Medulla oblongata (tissue), 1 donor: Measurements from ENCODE around the gene GUCY1A2.
"Not testable (repeated sequence)": the region's sequence is repeated elsewhere in the genome, so short reads cannot be mapped to it uniquely, and the experiment has no call there.

Experiments
- DNase-seq: peaks from one replicate; pipeline ENCODE4 v3.0.0-alpha.2; 2015; ENCODE audit errors: extremely low spot score

Gene GUCY1A2

DNA sequence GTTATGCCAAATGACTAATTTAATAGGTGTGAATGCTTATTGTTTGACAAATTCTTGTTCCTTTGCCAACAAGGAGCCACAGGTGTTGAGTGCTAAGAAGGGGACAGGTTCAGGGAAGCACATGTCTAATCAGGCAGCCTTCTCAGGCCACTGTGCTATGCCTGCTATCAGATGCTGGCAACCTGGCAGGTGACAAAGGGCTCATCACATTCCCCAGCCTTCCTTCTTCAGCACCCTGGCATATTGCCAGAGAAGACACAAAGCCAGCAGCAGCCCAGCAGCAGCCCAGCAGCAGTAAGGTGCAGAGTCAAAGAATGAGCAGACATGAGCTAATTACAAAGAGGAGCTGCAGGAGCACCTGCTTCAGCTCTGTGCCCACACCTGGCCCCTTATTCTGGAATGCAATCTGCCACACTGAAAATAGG lies 68.2 kb downstream of the GUCY1A2 start:
- DNase-seq = no peak

DNA sequence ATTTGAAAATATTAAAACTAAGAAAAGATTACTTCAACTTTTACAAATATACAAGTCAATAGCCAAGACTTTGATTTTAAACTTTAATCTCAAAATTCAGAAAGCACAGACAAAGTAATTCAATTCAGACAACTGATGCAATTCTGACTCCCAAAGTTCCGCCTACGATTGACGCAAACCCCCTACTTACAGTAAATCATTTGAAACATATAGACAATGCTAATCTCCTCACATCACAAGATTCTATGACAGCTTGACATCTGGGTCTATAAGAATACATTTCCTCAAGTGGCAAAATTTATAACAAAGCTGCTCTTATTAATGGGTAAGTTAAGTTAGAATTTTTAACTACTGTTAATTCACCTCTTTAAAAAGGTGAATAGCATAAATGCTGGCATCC lies 75.2 kb downstream of the GUCY1A2 start:
- no peak for DNase-seq

DNA sequence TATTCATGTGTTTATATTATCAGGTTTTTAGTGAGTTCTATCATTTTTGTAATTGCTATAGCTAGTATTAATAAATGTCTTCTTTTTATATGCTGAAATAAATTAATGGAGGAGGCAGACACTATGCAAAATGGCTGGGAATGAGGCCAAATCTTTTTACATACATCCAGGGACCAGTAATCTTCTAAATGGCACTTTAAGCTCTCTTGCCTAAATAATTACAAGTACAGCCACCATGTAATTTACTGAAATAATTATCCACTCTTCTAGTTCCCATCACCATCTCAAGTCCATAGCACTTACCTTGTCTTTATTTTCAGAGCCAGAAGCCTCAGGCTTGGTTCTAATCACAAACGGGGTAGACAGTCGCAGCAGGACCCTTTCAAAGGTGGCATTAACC lies 79.1 kb downstream of the GUCY1A2 start:
- DNase-seq = no peak

DNA sequence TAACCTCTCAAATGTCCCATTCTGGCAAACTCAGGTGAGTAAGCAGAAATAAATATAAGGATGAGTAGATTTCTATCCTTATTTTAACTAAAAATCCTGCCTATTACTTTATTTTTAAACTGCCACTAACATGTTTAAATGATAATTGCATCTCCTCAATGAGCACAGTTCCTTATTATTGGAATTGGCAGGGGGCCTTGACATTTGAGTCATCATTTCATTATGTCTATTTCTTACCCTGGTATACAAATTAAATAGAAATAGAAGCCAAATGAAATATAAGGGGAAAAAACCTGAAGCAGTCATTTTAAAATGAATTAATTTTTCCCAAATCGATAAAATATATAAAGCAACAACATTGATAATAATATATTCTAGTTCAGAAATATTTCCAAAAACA lies 81.2 kb downstream of the GUCY1A2 start:
- no peak for DNase-seq

DNA sequence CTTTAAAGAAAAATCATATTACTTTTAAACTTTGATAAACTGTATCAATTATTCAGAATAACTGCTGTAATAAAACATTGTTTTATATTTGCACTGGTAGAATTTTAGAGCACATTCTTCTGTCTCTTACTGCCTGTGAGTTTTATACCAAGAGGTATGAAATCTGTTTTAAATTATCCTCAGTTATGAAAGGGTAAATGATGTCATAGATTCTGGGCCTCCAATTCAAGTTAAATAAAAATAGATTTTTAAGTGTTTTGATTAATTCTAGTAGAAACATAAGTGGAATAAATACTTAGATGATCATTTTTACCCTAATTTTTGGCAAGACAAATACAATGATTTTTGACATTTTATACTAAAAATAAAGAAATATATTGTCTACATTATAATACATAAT lies 93.0 kb downstream of the GUCY1A2 start:
- no peak for DNase-seq

DNA sequence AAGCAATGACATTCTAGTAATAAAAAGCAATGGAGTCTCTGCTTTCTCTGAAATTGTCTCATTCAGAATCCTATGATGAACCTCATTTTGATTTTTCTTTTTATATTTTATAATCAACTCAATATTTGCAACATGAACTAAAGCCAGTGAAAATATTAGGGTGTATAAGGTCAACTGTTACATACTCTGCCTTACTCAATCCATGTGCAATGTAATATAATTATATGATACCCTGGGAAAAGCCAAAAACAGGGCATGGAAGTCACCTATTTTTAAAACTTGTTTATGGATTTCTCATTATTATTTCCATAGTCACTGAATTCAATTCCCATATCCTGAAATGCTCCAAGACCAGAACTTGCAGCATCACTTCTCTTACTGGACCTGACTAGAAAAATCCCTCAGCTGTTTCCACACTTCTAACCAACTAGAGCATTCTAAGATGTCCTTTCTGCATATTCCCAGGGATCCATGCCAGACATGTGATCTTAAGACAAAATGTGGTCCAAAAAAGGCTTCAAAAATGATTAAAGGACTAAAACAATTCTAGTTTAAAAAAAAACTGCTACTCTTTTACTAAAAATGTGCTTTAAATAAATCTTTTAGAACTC lies 97.3 kb downstream of the GUCY1A2 start:
- no peak for DNase-seq

DNA sequence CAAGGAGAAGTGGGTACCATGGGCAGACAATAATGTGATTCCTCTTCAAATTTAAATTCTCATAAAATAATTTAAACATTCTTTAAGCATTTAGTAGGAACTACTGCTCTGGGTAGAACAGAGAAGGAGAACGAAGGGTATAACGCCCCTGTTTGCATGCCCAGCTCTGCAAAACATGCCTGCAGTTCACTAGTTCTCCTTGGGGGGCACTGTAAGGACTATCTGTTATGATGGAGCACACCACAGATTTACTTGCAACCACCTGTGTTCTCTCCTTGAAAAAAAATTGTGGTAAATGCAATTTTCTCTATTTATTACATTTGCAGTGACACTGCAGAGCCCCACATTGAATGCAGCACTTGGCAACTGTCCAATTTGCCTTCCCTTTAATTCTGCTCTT lies 100.3 kb downstream of the GUCY1A2 start:
- DNase-seq = no peak

DNA sequence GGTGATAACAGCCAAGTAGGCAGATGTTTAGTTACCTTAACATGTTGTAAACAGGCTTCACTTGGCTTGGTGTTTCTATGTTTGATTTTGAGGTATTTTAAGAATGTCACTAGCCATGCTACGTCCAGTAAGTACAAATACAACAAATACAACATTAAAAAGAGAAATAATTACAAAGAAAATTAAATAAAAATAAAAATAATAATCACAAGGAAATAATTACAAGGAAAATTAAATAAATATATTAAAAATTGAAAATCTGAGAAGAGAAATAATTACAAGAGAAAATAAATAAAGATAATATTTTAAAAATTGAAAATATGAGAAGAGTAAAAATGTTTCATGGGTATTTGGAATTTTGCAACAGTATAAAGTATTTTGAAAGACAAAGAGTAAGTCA lies 103.9 kb downstream of the GUCY1A2 start:
- DNase-seq = no peak

DNA sequence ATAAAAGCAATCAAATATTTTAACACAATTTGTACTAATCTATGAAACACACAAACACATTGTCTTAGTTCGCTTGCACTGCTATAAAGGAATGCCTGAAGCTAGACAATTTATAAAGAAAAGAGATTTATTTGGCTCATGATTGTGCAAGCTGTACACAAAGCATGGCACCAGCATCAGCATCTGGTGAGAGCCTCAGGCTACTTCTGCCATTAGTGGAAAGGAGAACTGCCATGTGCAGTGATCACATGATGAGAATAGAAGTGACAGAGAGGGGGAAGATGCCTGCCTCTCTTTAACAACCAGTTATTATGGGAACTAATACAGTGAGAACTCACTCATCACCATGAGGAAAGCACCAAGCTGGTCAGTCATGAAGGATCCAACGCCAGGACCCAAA lies 105.1 kb downstream of the GUCY1A2 start:
- no peak for DNase-seq

DNA sequence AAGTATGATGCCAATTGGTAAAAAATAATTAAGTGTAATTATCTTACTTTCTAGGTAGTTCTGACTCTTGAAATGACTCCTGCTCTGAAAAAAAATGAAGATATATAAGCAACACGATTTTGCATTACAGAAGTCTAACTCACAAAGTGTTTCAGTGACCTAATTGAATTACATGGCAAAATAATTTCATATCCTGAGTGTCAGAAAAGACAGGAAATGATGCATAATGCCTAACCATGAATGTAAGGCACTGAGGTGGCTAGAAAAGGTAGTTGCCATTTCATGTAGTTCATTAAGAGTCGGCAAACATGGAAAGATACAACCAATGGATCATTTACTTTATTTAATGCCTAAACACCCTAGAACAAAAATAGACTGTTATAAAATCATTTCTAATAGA lies 113.5 kb downstream of the GUCY1A2 start:
- no peak for DNase-seq

DNA sequence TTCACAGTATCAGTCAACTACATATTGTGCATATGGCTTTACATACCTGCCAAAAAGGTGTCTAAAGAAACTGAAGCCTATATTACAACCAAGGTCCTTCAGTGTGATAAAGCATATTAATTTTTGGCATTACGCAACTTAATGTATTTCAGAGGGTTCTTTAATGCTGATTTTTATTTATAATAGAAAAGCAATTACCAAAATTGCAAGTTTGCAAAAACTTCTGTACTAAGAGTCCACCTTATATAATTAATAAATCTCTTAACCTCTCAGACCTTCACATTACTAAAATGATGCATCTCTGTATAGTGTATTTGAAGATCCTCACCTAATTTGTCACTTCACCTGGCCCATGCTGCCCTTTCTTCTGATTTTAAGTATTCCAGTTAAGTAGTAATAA lies 128.6 kb downstream of the GUCY1A2 start:
- DNase-seq = no peak

DNA sequence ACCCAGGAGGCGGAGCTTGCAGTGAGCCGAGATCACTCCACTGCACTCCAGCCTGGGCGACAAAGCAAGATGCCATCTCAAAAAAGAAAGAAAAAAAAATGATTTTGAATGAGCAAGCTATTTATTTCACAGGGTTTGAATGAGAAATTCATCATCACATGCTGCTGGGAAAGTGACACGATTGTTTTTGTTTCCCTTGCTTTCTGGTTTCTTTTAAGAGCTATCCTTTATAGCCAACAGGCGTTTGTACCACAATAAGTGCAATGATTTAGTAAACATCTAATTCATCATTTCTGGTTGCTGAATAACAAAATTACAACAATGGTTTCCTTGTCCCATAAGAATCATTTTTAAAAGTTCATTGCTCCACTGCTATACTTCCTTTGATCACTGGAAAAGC lies 129.9 kb downstream of the GUCY1A2 start:
- DNase-seq = no peak

DNA sequence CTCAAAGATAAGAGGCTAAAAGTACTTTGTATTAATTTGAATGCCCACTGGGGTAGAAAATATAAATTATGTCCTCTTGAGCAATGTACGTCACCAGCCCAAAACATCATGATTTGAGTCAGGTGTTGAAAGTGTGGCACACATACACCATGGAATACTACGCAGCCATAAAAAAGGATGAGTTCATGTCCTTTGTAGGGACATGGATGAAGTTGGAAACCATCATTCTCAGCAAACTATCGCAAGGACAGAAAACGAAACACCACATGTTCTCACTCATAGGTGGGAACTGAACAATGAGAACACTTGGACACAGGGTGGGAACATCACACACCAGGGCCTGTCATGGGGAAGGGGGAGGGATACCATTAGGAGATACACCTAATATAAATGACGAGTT lies 134.6 kb downstream of the GUCY1A2 start:
- not testable (repeated sequence) for DNase-seq

DNA sequence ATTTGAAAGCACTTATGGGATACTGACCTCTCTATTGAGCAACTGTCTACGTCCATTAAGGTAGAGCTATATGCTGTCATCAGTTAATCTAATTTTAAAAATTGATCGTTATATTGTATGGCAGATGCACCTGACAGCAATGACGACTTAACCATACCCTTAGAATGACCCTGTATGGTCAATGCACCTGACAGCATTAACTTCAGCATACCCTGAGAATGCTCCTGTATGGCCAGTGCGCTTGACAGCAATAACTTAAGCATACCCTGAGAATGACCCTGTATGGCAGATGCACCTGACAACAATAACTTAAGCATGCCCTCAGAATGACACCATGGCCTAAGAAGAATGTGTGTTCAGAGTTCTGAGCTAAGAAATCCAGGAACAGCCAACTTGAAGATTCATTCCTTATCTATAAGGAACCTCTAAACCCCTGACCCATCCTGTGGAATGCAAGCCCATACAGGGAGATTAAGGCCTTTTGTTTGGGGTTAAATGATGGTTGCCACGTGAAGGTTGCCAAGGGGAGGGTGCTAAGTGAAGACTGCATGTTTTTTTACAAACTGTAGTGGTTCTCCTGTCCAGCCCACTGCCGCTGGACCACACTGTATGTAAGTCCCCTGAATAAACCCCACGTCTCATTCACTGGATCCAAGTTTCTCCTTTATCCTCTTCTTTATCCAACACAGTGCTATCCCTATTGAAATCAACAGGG lies 138.3 kb downstream of the GUCY1A2 start:
- no peak for DNase-seq

DNA sequence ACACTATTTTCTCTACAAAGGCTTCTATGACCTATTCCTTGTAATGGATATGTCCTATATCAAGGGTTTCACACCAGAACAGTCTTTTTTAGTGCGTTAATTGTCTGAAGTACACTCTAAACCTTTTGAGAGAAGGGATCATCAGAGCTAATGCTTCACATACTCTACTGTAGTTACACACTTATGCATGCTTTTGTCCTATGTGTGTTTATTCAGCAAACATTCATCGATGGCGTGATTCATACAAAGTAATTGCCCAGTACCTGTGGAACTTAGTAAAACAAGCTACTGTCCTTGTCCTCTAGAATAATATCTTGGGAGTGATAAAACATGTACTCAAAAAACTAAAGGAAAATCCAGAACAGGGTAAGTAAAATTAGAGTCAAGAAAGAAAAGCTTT lies 139.2 kb downstream of the GUCY1A2 start:
- no peak for DNase-seq

DNA sequence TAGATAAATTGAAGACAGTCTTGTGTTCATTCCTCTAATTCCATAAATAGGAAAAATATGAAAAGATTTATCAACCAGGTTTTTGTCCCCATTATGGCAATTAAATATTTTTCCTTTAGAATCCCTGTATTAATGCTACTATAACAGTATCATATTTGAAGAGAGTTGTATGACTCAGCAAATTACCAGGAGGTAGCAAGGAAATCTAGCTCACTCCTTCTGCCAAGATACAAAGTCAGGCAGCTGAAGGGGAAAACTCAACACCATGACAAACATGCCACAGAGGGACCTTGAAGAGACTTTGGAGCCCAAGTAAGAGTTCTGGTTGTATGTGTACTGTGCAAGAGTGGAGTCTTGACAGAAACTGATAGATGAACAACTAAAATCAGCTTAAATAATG lies 143.3 kb downstream of the GUCY1A2 start:
- DNase-seq = no peak

DNA sequence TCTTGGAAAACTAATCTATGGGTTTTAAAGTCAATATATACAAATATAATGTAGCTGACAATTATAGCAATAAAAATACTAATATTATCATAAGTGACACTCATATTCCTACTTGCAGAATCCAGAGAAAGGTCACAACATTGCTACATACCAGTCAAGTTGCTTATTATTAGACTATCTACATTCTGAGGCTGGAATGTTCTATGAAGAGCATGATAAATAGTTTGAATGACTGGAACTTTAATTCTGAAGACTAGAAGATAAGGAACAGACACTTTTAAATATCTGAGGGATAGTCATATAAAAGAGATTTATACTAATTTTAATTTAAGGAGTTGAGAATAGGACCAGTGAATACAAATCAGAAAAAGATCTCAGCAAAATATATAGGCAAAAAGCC lies 146.0 kb downstream of the GUCY1A2 start:
- DNase-seq = no peak

DNA sequence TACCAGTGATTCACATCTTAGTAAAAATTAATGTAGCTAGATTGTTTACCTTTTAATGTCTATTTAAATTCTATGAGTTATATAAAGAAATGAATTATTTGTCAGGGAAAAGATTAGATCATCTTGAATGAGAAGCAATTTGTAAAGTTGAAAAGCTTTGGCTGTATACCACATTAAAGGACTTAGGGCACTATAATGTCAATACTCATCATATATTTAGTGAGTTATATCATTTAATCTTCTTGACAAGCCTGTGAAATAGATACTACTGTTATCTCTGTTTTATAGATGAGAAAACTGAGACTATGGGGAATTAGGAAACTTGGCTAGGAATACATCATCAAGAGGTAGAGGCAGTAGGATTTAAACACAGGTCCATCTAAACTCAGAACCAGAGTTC lies 160.1 kb downstream of the GUCY1A2 start:
- DNase-seq = no peak

DNA sequence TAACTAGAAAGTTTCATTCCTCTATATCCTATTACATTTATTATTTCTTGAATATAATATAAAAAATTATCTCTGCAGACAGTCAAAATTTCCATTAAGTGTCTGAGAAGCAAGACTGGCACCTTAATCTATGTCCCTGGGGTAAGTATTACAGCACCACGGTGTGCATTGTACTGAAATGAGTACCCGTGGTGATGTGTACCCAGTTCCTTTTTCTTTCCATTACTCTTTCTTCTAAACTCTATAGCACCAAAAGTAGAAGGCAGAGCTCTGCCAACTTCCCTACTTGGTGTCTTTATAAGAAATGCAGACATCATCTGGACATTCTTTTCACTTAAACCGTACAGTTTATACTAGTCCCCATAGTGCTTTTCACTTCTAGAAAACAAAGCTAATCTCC lies 161.7 kb downstream of the GUCY1A2 start:
- no peak for DNase-seq

DNA sequence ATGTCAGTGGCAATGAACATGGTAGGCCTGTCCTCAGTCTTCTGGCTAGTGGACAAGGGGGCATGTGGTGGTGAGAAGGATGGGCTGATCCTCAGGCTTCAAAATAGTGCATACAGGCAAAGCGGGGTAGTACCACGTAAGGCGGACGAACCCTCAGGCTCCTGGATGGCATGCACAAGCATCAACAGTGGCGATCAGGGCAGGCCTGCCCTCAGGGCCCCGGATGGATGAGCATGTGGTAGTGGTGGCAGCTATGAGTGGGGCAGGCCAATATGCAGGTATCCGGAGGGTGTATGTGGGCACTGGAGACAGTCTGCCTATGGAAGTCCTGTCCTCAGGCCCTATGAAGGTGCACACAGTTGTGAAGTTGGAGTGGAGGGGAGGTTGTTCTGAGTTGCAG lies 163.8 kb downstream of the GUCY1A2 start:
- DNase-seq = no peak

DNA sequence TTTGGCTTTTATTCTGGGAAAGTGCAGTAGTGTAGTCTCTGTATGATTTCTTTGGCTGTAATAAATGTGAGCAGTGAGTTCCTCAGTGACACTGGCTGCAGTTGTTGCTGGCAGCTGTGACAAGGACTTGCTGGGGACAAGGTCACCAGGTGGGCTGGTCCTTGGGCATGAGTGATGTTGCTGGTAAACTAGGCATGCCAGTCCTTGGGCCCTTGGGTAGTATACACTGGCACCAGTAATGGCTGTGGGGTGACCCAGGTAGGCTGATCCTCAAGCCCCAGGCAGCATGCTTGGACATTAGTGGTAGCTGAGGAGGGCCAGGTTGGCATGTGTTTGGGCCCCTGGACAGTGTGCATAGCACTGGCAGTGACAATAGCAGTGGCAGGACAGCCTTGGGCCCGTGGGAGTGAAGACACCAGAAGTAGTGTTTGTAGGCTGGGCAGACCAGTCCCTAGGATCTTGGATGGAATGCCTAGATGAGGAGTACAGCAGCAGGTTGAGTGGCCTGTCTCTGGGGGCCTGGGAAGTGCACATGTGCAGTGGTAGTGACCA lies 164.3 kb downstream of the GUCY1A2 start:
- no peak for DNase-seq

DNA sequence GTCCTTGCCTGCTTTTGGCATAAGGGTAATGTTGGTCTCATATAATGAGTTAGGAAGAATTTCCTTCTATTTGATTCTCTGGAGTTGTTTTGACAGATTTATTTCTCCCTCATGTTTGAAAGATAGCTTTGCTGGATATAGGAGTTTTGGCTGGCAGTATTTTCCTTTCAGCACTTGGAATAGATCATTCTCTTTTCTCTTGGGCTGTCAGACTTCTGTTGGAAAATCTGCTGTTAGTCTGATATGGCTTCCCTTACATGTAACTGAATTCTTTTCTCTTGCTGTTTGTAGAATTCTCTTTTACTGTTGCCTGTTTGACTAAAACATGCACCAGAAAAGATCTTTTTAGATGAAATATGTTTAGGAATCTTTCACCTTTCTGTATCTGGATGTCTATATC lies 165.5 kb downstream of the GUCY1A2 start:
- DNase-seq = no peak

DNA sequence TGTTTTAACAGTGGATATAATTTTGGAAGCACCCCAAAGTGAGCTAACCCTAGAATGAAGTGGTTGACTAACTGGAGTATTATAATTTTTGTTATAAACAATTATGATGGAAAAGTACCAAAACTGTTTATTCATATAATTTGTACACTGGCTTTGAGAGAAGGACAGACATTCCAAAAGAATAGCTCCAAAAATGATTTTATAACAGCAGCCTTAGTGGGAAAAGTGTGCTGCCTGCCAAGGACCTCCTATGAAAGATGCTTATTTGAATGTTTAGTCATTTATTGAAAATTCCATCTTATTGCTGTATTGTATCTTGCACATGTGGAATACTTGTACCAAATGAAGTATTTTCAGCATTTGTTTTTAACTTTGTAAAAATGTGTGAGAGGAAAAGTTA lies 169.8 kb downstream of the GUCY1A2 start:
- DNase-seq = no peak

DNA sequence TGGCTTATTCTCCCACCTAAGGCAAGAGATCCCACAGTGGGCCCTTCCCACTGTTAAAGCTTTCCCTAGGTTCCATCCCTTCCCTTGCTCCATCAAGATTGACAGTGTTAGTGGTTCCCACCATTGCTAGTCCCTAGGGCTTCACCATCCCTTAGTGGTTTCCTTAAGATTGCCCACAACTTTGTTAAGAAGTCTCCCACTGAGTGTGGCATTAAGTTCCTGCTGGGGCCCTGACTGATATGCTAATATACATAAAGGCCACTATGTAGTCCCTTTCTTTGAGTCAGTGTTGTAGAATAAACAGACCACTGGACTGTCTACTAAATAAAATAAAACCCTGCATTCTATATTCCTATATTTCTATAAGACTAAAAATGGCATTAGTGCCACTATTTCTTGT lies 176.1 kb downstream of the GUCY1A2 start:
- no peak for DNase-seq
